HCT116 (cell line): ENCODE data around the gene FAT1. TPM values are rescaled to one million over a fixed set of nuclear protein-coding genes. Genes with fewer than 3 reads are reported as not detected.

ENCODE experiments used
- ATAC-seq: fragments of 200-7000 bp; cut with Tn5 transposase; 2 replicates; pipeline ENCODE4 v1.9.1; 2020; ENCODE audit warnings: mild to moderate bottlenecking, moderate library complexity
- BruUV-seq: library from RNA; stranded (reverse); fragments of 400-500 nt; replicated peaks from 2 replicates; lab custom pipeline; 2021; lab: Mats Ljungman, UMichigan
- CTCF ChIA-PET: fragments of 300-600 bp; sonication (Branson Sonifier 250); formaldehyde crosslinking; loops from one replicate; lab custom pipeline; 2021; ENCODE audit warnings: antibody characterized with exemption; lab: Charles Lee
- POLR2A ChIA-PET: fragments of 300-600, 350-600 bp; sonication (Branson Sonifier 250); formaldehyde crosslinking; loops from one replicate; lab custom pipeline; 2021; ENCODE audit warnings: antibody characterized with exemption; lab: Charles Lee
- RAD21 ChIA-PET, 2 experiments: fragments of 300-600 bp; sonication (Branson Sonifier 250); formaldehyde crosslinking; loops; one replicate each; lab custom pipeline; 2023; ENCODE audit warnings: low total read pairs in 2 of 2; ENCODE audit not compliant: uncharacterized antibody in 2 of 2, unreplicated experiment in 2 of 2, low non-redundant PET in 1 of 2; lab: Charles Lee
- DNase-seq: peaks from one replicate; pipeline ENCODE4 v3.0.0-alpha.2; 2010; ENCODE audit warnings: low read depth, low spot score
- H2AFZ ChIP-seq: fragments of 200-600 bp; shearing (Covaris generic), sonication (generic); 2 replicates; pipeline ENCODE4 v1.6.1; 2017; ENCODE audit warnings: low read depth, mixed run types, mixed read lengths, antibody characterized with exemption, low read length; ENCODE audit not compliant: poor library complexity, severe bottlenecking
- H3K27ac ChIP-seq: 2 replicates; pipeline ENCODE4 v1.5.1; 2012; ENCODE audit warnings: low read depth, low read length
- H3K27me3 ChIP-seq: fragments of 200-600 bp; sonication (generic); 2 replicates; pipeline ENCODE4 v1.6.1; 2016; ENCODE audit warnings: mixed run types, low read length, mixed read lengths; ENCODE audit not compliant: insufficient read depth
- H3K36me3 ChIP-seq, 2 experiments: fragments of 200-500 bp in 1 of 2; fragments of 200-600 bp in 1 of 2; sonication (Bioruptor generic) in 1 of 2; sonication (generic) in 1 of 2; 2 replicates each; pipeline versions ENCODE4 v1.5.1 to v1.6.1; 2014 to 2016; ENCODE audit warnings: low read length in 2 of 2, inconsistent platforms in 1 of 2, mixed read lengths in 1 of 2, mixed run types in 1 of 2; ENCODE audit not compliant: insufficient read depth in 2 of 2, control insufficient read depth in 1 of 2
- H3K4me1 ChIP-seq, 2 experiments: fragments of 200-600 bp in 1 of 2; sonication (generic) in 1 of 2; 2 replicates each; pipeline versions ENCODE4 v1.5.1 to v1.6.1; 2012 to 2017; ENCODE audit warnings: low read length in 2 of 2, inconsistent platforms in 1 of 2, mild to moderate bottlenecking in 1 of 2, mixed read lengths in 1 of 2, mixed run types in 1 of 2, moderate library complexity in 1 of 2; ENCODE audit not compliant: insufficient read depth in 2 of 2, control insufficient read depth in 1 of 2
- H3K4me2 ChIP-seq: fragments of 200-600 bp; sonication (generic); 2 replicates; pipeline ENCODE4 v1.6.1; 2017; ENCODE audit warnings: mixed run types, low read length, mixed read lengths
- H3K4me3 ChIP-seq, 2 experiments: fragments of 200-600 bp in 1 of 2; sonication (generic) in 1 of 2; replicated peaks in 1 of 2; 2 replicates each; pipeline ENCODE4 v1.5.1; 2011 to 2016; ENCODE audit warnings: low read length in 2 of 2, control low read depth in 1 of 2, low read depth in 1 of 2, mild to moderate bottlenecking in 1 of 2, mixed read lengths in 1 of 2, mixed run types in 1 of 2
- H3K79me2 ChIP-seq: fragments of 200-600 bp; sonication (generic); 2 replicates; pipeline ENCODE4 v1.6.1; 2017; ENCODE audit warnings: mild to moderate bottlenecking, mixed run types, low read length, moderate library complexity, mixed read lengths; ENCODE audit not compliant: insufficient read depth
- H3K9ac ChIP-seq: fragments of 200-600 bp; sonication (generic); 2 replicates; pipeline ENCODE4 v1.6.1; 2016; ENCODE audit warnings: low read length, mixed read lengths
- H3K9me2 ChIP-seq: fragments of 200-600 bp; sonication (generic), shearing (Covaris generic); 2 replicates; pipeline ENCODE4 v1.6.1; 2017; ENCODE audit warnings: mixed run types, mild to moderate bottlenecking, moderate library complexity; ENCODE audit not compliant: insufficient read depth
- H3K9me3 ChIP-seq, 2 experiments: fragments of 200-500 bp in 1 of 2; fragments of 200-600 bp in 1 of 2; sonication (Bioruptor generic) in 1 of 2; sonication (generic) in 1 of 2; 2 replicates each; pipeline ENCODE4 v1.6.1; 2014 to 2017; ENCODE audit warnings: low read length in 2 of 2, mixed read lengths in 2 of 2, inconsistent platforms in 1 of 2, low read depth in 1 of 2, mild to moderate bottlenecking in 1 of 2, mixed run types in 1 of 2, moderate library complexity in 1 of 2; ENCODE audit not compliant: control insufficient read depth in 1 of 2, insufficient read depth in 1 of 2
- H4K20me1 ChIP-seq: fragments of 200-600 bp; sonication (generic), shearing (Covaris generic); 2 replicates; pipeline ENCODE4 v1.6.1; 2017; ENCODE audit warnings: mixed run types, mild to moderate bottlenecking, moderate library complexity; ENCODE audit not compliant: insufficient read depth
- ATF3 ChIP-seq: IDR thresholded peaks from 2 replicates; pipeline ENCODE4 v1.6.1; 2012
- CBX3 ChIP-seq: IDR thresholded peaks from 2 replicates; pipeline ENCODE4 v1.6.1; 2012; ENCODE audit warnings: low read depth
- CEBPB ChIP-seq: IDR thresholded peaks from 2 replicates; pipeline ENCODE4 v1.6.1; 2012; ENCODE audit warnings: low read depth
- EGR1 ChIP-seq: IDR thresholded peaks from 2 replicates; pipeline ENCODE4 v1.6.1; 2012; ENCODE audit warnings: low read depth
- ELF1 ChIP-seq: IDR thresholded peaks from 2 replicates; pipeline ENCODE4 v1.6.1; 2012; ENCODE audit warnings: low read depth, borderline replicate concordance
- EZH2phosphoT487 ChIP-seq: fragments of 200-600 bp; IDR thresholded peaks from 2 replicates; pipeline ENCODE4 v1.6.1; 2018; ENCODE audit warnings: antibody characterized with exemption, borderline replicate concordance
- MAX ChIP-seq: IDR thresholded peaks from 2 replicates; pipeline ENCODE4 v1.6.1; 2012
- POLR2A ChIP-seq: IDR thresholded peaks from 2 replicates; pipeline ENCODE4 v1.7.0; 2011; ENCODE audit warnings: borderline replicate concordance; ENCODE audit not compliant: insufficient read depth, insufficient read length; ENCODE audit errors: extremely low read depth
- POLR2AphosphoS5 ChIP-seq: IDR thresholded peaks from 2 replicates; pipeline ENCODE4 v1.6.1; 2011; ENCODE audit warnings: mild to moderate bottlenecking, low read depth, low read length, moderate library complexity
- REST ChIP-seq: IDR thresholded peaks from 2 replicates; pipeline ENCODE4 v1.6.1; 2012; ENCODE audit warnings: low read depth
- SIN3A ChIP-seq: IDR thresholded peaks from 2 replicates; pipeline ENCODE4 v1.6.1; 2012; ENCODE audit warnings: low read depth
- SP1 ChIP-seq: IDR thresholded peaks from 2 replicates; pipeline ENCODE4 v1.6.1; 2012; ENCODE audit warnings: low read depth
- SRF ChIP-seq: IDR thresholded peaks from 2 replicates; pipeline ENCODE4 v1.6.1; 2012; ENCODE audit warnings: low read depth
- TCF7L2 ChIP-seq: IDR thresholded peaks from 2 replicates; pipeline ENCODE4 v1.7.0; 2011; ENCODE audit warnings: borderline replicate concordance, inconsistent platforms; ENCODE audit not compliant: insufficient read depth, insufficient read length; ENCODE audit errors: extremely low read depth
- YY1 ChIP-seq: IDR thresholded peaks from 2 replicates; pipeline ENCODE4 v1.6.1; 2011; ENCODE audit warnings: low read length, low read depth, moderate library complexity, mild to moderate bottlenecking; ENCODE audit not compliant: insufficient replicate concordance; ENCODE audit errors: extremely low read depth
- ZBTB33 ChIP-seq: IDR thresholded peaks from 2 replicates; pipeline ENCODE4 v1.6.1; 2011; ENCODE audit warnings: mild to moderate bottlenecking, low read length, moderate library complexity; ENCODE audit not compliant: insufficient replicate concordance; ENCODE audit errors: extremely low read depth
- intact Hi-C: fragments of 100-400 bp; cut with micrococcal nuclease; formaldehyde crosslinking; loops from 2 replicates; pipeline ENCODE4 v1.10.0; 2022
- total RNA-seq: library from RNA; stranded (reverse); gene quantifications from one replicate; pipeline ENCODE4 v1.2.1, GENCODE V29; 2021; ENCODE audit not compliant: unreplicated experiment
- TF ChIP-seq, protein P1 (sequence below), 3 experiments: fragments of 200-600 bp in 1 of 3; sonication (generic) in 1 of 3; IDR thresholded peaks in 2 of 3; conservative IDR thresholded peaks in 1 of 3; 2 replicates each; pipeline ENCODE4 v1.5.1; 2012 to 2017; ENCODE audit warnings: low read depth in 2 of 3, low read length in 2 of 3, antibody characterized with exemption in 1 of 3, borderline replicate concordance in 1 of 3, control low read depth in 1 of 3, mild to moderate bottlenecking in 1 of 3, mixed read lengths in 1 of 3, mixed run types in 1 of 3, moderate library complexity in 1 of 3; ENCODE audit not compliant: insufficient read depth in 1 of 3

Gene FAT1
- total RNA-seq, 1 experiment from 2014 or later, result 676 TPM

DNA sequence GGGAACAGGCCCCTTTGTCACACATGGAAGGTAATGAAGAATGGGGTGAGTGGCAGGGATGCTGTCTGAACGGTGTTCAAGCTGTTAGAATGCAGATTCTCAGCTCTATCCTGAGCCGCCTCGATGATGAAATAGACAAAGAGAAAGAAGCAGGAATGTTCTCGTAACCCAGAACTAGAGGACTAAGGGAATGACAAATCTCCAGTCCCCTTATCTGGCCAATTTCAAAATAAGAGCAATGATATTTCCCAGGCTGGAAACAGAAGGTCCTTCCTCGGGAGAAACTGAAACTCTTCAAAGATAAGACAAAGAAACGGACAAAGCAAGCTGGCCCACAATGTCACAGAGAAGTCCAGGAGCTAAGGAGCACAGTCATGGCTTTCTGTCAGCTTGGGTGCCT, 138.7 kb downstream of the FAT1 start:
- no peaks in the 10 kb centered on the region for H3K9me3 ChIP-seq
- peaks cover 97% of the 10 kb centered on the region for H3K79me2 ChIP-seq
- H3K9me2 ChIP-seq, result no peaks in the 10 kb centered on the region
- BruUV-seq, result no TSS peak
- no peak overlapping the region for H3K27ac ChIP-seq
- no peak overlapping the region for H3K9ac ChIP-seq
- H3K27me3 ChIP-seq, result no peaks in the 10 kb centered on the region
- ChIA-PET CTCF (no interaction called here), RAD21 (no interaction called here), POLR2A (interaction anchor here (1.0 kb wide), 1 partner anchor 11 kb away, joined by 3 read pairs; no protein-coding TSS in a partner anchor)
- H3K4me3 ChIP-seq, result no peak overlapping the region
- no peak overlapping the region for H2AFZ ChIP-seq
- H4K20me1 ChIP-seq, result peaks cover 53% of the 10 kb centered on the region
- H3K36me3 ChIP-seq, result peaks cover 71 to 72% of the 10 kb centered on the region in 2 experiments
- ATAC-seq (no peak), DNase-seq (no peak)
- H3K4me2 ChIP-seq, result no peak overlapping the region
- no peaks in the 10 kb centered on the region for H3K4me1 ChIP-seq
- intact Hi-C loops, result no loop called here
- TF ChIP-seq SP1 (no peak), YY1 (no peak), ELF1 (no peak), EGR1 (no peak), EZH2phosphoT487 (no peak), ZBTB33 (no peak), SIN3A (no peak), REST (no peak), ATF3 (no peak), TCF7L2 (no peak), POLR2AphosphoS5 (no peak), CEBPB (no peak), CBX3 (no peak), MAX (no peak), SRF (no peak), POLR2A (no peak)
- TF ChIP-seq, protein P1, sequence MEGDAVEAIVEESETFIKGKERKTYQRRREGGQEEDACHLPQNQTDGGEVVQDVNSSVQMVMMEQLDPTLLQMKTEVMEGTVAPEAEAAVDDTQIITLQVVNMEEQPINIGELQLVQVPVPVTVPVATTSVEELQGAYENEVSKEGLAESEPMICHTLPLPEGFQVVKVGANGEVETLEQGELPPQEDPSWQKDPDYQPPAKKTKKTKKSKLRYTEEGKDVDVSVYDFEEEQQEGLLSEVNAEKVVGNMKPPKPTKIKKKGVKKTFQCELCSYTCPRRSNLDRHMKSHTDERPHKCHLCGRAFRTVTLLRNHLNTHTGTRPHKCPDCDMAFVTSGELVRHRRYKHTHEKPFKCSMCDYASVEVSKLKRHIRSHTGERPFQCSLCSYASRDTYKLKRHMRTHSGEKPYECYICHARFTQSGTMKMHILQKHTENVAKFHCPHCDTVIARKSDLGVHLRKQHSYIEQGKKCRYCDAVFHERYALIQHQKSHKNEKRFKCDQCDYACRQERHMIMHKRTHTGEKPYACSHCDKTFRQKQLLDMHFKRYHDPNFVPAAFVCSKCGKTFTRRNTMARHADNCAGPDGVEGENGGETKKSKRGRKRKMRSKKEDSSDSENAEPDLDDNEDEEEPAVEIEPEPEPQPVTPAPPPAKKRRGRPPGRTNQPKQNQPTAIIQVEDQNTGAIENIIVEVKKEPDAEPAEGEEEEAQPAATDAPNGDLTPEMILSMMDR (IDR thresholded peaks at IDR 0.05 in 2 of 3, conservative IDR thresholded peaks at IDR 0.05 in 1 of 3; ENCODE audit: borderline replicate concordance in 1 of 3, insufficient read depth in 1 of 3, low read depth in 2 of 3, low read length in 2 of 3), result no peak
